Panc1 (cell line): ENCODE results near the gene REPIN1.

Source experiments
- POLR2AphosphoS5 ChIP-seq: IDR thresholded peaks from 2 replicates; pipeline ENCODE4 v1.6.1; 2012; ENCODE audit warnings: mild to moderate bottlenecking, low read depth, low read length, moderate library complexity
- SIN3A ChIP-seq: IDR thresholded peaks from 2 replicates; pipeline ENCODE4 v1.6.1; 2012; ENCODE audit warnings: low read depth, mild to moderate bottlenecking, low read length, moderate library complexity, borderline replicate concordance; ENCODE audit not compliant: insufficient read depth
- TCF7L2 ChIP-seq: IDR thresholded peaks from 2 replicates; pipeline ENCODE4 v1.6.1; 2011; ENCODE audit warnings: mild to moderate bottlenecking, low read depth, low read length, inconsistent platforms
- TF ChIP-seq, protein P1 (sequence below): fragments of 450-650 bp; IDR thresholded peaks from 2 replicates; pipeline ENCODE4 v1.5.1; 2017; ENCODE audit warnings: mild to moderate bottlenecking

DNA sequence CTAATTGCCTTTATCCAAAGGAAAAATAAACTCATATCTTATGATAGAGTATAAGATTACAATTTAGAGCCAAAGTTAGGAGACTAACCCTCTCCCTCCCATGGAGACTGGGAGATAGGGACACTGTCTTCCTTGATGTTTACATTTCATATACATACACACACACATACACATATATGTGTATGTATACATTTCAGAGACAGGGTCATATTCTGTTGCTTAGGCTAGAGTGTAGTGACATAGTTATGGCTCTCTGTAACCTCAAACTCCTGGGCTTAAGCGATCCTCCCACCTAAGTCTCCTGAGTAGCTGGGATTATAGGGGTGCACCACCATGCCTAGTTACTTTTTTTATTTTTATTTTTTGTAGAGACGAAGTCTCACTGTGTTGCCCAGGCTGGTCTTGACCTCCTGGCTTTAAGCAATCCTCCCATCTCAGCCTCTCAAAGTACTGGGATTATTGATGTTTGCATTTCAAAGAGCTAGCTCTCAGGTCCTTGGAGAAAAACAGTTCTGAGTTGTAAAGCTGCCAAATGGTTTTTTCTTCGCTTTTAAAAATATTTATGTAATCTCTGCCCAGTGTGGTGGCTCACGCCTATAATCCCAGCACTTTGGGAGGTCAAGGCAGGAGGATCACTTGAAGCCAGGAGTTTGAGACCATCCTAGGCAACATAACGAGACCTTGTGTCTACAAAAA lies 8.1 kb upstream of the REPIN1 start:
- TF ChIP-seq, protein P1, sequence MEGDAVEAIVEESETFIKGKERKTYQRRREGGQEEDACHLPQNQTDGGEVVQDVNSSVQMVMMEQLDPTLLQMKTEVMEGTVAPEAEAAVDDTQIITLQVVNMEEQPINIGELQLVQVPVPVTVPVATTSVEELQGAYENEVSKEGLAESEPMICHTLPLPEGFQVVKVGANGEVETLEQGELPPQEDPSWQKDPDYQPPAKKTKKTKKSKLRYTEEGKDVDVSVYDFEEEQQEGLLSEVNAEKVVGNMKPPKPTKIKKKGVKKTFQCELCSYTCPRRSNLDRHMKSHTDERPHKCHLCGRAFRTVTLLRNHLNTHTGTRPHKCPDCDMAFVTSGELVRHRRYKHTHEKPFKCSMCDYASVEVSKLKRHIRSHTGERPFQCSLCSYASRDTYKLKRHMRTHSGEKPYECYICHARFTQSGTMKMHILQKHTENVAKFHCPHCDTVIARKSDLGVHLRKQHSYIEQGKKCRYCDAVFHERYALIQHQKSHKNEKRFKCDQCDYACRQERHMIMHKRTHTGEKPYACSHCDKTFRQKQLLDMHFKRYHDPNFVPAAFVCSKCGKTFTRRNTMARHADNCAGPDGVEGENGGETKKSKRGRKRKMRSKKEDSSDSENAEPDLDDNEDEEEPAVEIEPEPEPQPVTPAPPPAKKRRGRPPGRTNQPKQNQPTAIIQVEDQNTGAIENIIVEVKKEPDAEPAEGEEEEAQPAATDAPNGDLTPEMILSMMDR: no peak
- TF ChIP-seq TCF7L2 (no peak), POLR2AphosphoS5 (no peak), SIN3A (no peak)
